HL-60 (cell line): ENCODE results near the gene SULT1A2.
"Not testable (repeated sequence)": the region's sequence is repeated elsewhere in the genome, so short reads cannot be mapped to it uniquely, and the experiment has no call there.

Experiments used
- DNase-seq, 2 experiments: peaks; one replicate each; pipeline ENCODE4 v3.0.0-alpha.2; 2010 to 2020; ENCODE audit warnings: low read depth in 1 of 2, low spot score in 1 of 2
- H3K27ac ChIP-seq: fragments of 250-450 bp; sonication (Bioruptor Pico); replicated peaks from 2 replicates; pipeline ENCODE4 v1.5.1; 2020; ENCODE audit warnings: mild to moderate bottlenecking, moderate library complexity
- H3K27me3 ChIP-seq: fragments of 250-450 bp; sonication (Bioruptor Pico); 2 replicates; pipeline ENCODE4 v1.5.1; 2021; ENCODE audit warnings: mild to moderate bottlenecking, moderate library complexity; ENCODE audit not compliant: insufficient read depth, poor library complexity, severe bottlenecking
- H3K4me3 ChIP-seq: replicated peaks from 2 replicates; pipeline ENCODE4 v1.5.1; 2011; ENCODE audit warnings: mild to moderate bottlenecking, control low read depth, low read length; ENCODE audit not compliant: insufficient read depth
- CTCF ChIP-seq: IDR thresholded peaks from one replicate; pipeline ENCODE4 v1.5.1; 2011; ENCODE audit warnings: low read length, control low read depth, inconsistent platforms; ENCODE audit not compliant: insufficient read depth
- GABPA ChIP-seq: IDR thresholded peaks from 2 replicates; pipeline ENCODE4 v1.6.1; 2012; ENCODE audit warnings: low read depth
- POLR2AphosphoS5 ChIP-seq: IDR thresholded peaks from 2 replicates; pipeline ENCODE4 v1.6.1; 2012; ENCODE audit warnings: low read depth
- REST ChIP-seq: IDR thresholded peaks from 2 replicates; pipeline ENCODE4 v1.6.1; 2012; ENCODE audit warnings: low read depth; ENCODE audit not compliant: insufficient replicate concordance
- SPI1 ChIP-seq: IDR thresholded peaks from 2 replicates; pipeline ENCODE4 v1.6.1; 2012; ENCODE audit warnings: low read depth, mild to moderate bottlenecking, borderline replicate concordance

SULT1A2 gene

GRCh38 chr16:28615486-28616223 lies 18.8 kb upstream of the SULT1A2 start:
- not testable (repeated sequence) for H3K27me3 ChIP-seq, H3K4me3 ChIP-seq, H3K27ac ChIP-seq
- DNase-seq: peak in 1 of 2 experiments; percentile 45

- not testable (repeated sequence) for H3K27me3 ChIP-seq, H3K27ac ChIP-seq, DNase-seq, H3K4me3 ChIP-seq
Measured at GRCh38 chr16:28614561-28614960, 17.7 kb upstream of the SULT1A2 start.

- H3K4me3 ChIP-seq, DNase-seq, H3K27ac ChIP-seq, H3K27me3 ChIP-seq: not testable (repeated sequence)
Measured at GRCh38 chr16:28613912-28614311, 17.1 kb upstream of the SULT1A2 start.

GRCh38 chr16:28612359-28613280 lies 15.8 kb upstream of the SULT1A2 start:
- not testable (repeated sequence) for DNase-seq, H3K27me3 ChIP-seq

GRCh38 chr16:28610595-28611191 lies 13.8 kb upstream of the SULT1A2 start:
- TF ChIP-seq GABPA (no peak), REST (no peak), POLR2AphosphoS5 (no peak), CTCF (no peak)
- H3K27me3 ChIP-seq: no peaks in the 10 kb centered on the region
- no peak for DNase-seq
- no peak overlapping the region for H3K27ac ChIP-seq
- H3K4me3 ChIP-seq: no peak overlapping the region

More at GRCh38 chr16:28612359-28613280, 15.8 kb upstream of the SULT1A2 start:
- H3K27ac ChIP-seq, H3K4me3 ChIP-seq: not testable (repeated sequence)

GRCh38 chr16:28609631-28610594 lies 13.1 kb upstream of the SULT1A2 start, which contains the start of gene SULT1A1:
Gene SULT1A1, minus strand, starts transcription at chr16:28610044. Its CDS starts 1,189 bp downstream, at chr16:28608855.
- peak in 1 of 2 experiments; percentile 23 for DNase-seq
- no peak for TF ChIP-seq GABPA
- no peak for TF ChIP-seq REST
- TF ChIP-seq POLR2AphosphoS5: no peak
- no peak for TF ChIP-seq CTCF
- no peak for TF ChIP-seq SPI1
- no peak within 1 kb of the TSS for H3K27ac ChIP-seq
- H3K27me3 ChIP-seq: no peaks in the 10 kb centered on the region
- no peak within 1 kb of the TSS for H3K4me3 ChIP-seq

GRCh38 chr16:28608867-28609596 lies 12.2 kb upstream of the SULT1A2 start:
- H3K27ac ChIP-seq, H3K27me3 ChIP-seq, DNase-seq, H3K4me3 ChIP-seq: not testable (repeated sequence)
